Myometrial cell (primary cell): Measurements from ENCODE around the gene H2AZ2. TPM values are rescaled to one million over a fixed set of nuclear protein-coding genes. Genes with fewer than 3 reads are reported as not detected.

Experiments used
- total RNA-seq: library from RNA; depleted of rRNA; stranded (reverse); fragments of >200 nt; gene quantifications from 2 replicates; pipeline ENCODE4 v1.2.3, GENCODE V29; 2015

Gene H2AZ2
- 151 and 162 TPM in 2 replicates for total RNA-seq

GRCh38 chr7:44847920-44848634 lies at the start of gene H2AZ2:
Gene H2AZ2, minus strand, starts transcription at chr7:44848087. Its CDS starts 116 bp downstream, at chr7:44847971.

GRCh38 chr7:44885394-44886317 lies 37.8 kb upstream of the H2AZ2 start, which contains the start of gene PURB:
Gene PURB, minus strand, starts transcription at chr7:44885530. Its CDS starts 182 bp downstream, at chr7:44885348.

GRCh38 chr7:44796504-44797328 lies 51.2 kb downstream of the H2AZ2 start, which contains the start of gene PPIA:
Gene PPIA, plus strand, starts transcription at chr7:44796681. Its CDS starts 44 bp downstream, at chr7:44796725.

Other genes with a start within 250 kb of the H2AZ2 start
- 113 and 126 TPM in 2 replicates for gene OGDH, start 241.5 kb downstream of the H2AZ2 start, total RNA-seq
- gene ZMIZ2, start 99.2 kb downstream of the H2AZ2 start, total RNA-seq, result 7.1 and 10.1 TPM in 2 replicates
- gene PPIA, start 51.4 kb downstream of the H2AZ2 start, total RNA-seq, result 3,984 and 4,923 TPM in 2 replicates
- gene PURB, start 37.4 kb upstream of the H2AZ2 start, total RNA-seq, result 6.3 and 7.4 TPM in 2 replicates
- gene MYO1G, start 130.9 kb upstream of the H2AZ2 start, total RNA-seq, result under 0.01 TPM in 1 of 2 replicates, not detected in the other
- gene CCM2, start 152.1 kb upstream of the H2AZ2 start, total RNA-seq, result 52.6 and 68.6 TPM in 2 replicates
- gene NACAD, start 240.9 kb upstream of the H2AZ2 start, total RNA-seq, result 3.5 and 4.0 TPM in 2 replicates